Fibroblast of the aortic adventitia (primary cell): ENCODE results near the gene PLAGL1. TPM values are rescaled to one million over a fixed set of nuclear protein-coding genes. Genes with fewer than 3 reads are reported as not detected.
A peak's percentile ranks its signal among the peaks of the same experiment; 100 is the strongest.

ENCODE experiments used
- DNase-seq: peaks from one replicate; pipeline ENCODE4 v3.0.0-alpha.2; 2010; ENCODE audit warnings: low read depth
- H3K4me3 ChIP-seq: 2 replicates; pipeline ENCODE4 v1.5.1; 2011; ENCODE audit warnings: low read depth, mild to moderate bottlenecking, control low read depth, low read length, moderate library complexity
- total RNA-seq: library from RNA; depleted of rRNA; stranded (reverse); fragments of >200 nt; gene quantifications from 2 replicates; pipeline ENCODE4 v1.2.3, GENCODE V29; 2012; ENCODE audit warnings: low replicate concordance
- TF ChIP-seq, protein P1 (sequence below): IDR thresholded peaks from 2 replicates; pipeline ENCODE4 v1.5.1; 2011; ENCODE audit warnings: mild to moderate bottlenecking, low read length, control low read depth, inconsistent platforms; ENCODE audit not compliant: insufficient read depth

PLAGL1 gene
- total RNA-seq, 1 donor, result 35.2 TPM

- TF ChIP-seq, protein P1, sequence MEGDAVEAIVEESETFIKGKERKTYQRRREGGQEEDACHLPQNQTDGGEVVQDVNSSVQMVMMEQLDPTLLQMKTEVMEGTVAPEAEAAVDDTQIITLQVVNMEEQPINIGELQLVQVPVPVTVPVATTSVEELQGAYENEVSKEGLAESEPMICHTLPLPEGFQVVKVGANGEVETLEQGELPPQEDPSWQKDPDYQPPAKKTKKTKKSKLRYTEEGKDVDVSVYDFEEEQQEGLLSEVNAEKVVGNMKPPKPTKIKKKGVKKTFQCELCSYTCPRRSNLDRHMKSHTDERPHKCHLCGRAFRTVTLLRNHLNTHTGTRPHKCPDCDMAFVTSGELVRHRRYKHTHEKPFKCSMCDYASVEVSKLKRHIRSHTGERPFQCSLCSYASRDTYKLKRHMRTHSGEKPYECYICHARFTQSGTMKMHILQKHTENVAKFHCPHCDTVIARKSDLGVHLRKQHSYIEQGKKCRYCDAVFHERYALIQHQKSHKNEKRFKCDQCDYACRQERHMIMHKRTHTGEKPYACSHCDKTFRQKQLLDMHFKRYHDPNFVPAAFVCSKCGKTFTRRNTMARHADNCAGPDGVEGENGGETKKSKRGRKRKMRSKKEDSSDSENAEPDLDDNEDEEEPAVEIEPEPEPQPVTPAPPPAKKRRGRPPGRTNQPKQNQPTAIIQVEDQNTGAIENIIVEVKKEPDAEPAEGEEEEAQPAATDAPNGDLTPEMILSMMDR, result no peak
- peak; percentile 11 for DNase-seq
- peak overlapping the region; percentile 72 for H3K4me3 ChIP-seq
Observed at GRCh38 chr6:144007478-144008119, 460 bp downstream of the PLAGL1 start.

GRCh38 chr6:144006736-144007477 lies 1.2 kb downstream of the PLAGL1 start:
- TF ChIP-seq, protein P1, result no peak
- DNase-seq, result peak; percentile 73
- H3K4me3 ChIP-seq, result peak overlapping the region; percentile 72

DNA sequence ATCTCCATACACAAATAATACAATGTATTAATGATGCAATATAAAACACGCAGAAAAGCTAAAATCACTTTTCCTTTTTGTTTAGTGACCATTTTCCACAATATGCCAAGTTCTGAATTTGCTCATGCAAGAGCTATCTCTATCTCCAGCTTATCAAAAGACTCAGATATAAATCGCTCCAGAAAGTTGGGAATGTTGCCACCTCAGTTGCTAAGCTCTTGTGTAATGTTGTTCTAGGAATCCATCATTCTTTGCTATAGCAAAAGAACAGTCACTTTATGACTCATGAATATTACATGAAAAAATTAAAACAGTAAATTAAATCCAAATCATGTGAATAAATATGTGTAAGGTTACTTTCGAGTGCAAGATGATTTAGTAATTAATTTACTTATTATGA lies 8.7 kb downstream of the PLAGL1 start:
- DNase-seq, result peak; percentile 99
- TF ChIP-seq, protein P1, result no peak
- no peak overlapping the region for H3K4me3 ChIP-seq

DNA sequence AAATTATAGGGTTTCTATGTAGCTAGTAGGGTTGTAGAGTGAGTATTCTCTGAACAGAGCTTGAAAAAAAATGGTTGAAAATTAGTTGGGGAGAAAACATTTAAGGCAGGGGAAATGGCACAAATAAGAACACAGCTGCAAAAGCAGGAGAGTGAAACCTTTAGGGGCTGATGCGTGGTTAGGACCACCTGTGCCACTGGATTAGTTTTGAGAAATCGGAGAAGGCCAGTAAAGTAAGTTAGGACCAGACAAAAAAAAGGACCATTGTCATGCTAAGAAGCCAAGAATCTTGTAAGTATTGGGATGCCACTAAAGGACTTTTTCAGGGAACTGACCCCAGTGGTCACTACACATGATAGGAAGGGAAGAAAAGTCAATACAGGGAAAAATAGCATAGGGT lies 9.4 kb downstream of the PLAGL1 start:
- no peak overlapping the region for H3K4me3 ChIP-seq
- DNase-seq, result no peak
- TF ChIP-seq, protein P1, result no peak

DNA sequence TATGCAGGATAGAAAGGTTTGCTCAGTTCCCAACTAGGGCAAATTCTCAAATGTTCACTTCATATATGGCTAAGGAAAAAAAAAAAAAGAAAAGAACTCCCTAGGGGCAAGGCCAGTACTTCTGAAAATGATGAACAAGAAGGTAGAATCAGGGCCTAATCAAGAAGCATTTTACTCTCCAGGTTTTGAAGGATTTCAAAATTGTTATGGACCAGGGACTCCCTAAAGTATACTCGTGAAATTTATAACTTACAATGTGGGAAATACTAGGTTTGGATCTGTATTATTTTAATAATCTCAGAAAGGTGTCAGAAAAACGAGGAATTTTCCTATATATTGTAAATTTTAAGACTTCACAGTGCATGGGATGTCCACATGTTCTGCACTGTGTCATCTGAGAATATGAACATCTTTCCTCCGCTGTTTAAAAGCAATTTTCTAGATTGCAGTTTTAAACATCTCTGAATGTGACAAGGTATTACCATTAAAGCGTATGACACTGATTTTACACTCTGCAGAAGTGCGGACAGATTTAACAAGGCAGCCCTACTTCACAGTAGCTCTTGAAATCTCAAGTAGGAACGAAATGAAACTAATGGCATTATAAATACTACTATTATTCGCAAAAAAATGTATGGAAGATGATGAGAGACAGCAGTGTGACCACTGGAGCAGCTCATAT lies 14.0 kb downstream of the PLAGL1 start:
- TF ChIP-seq, protein P1, result no peak
- H3K4me3 ChIP-seq, result no peak overlapping the region

GRCh38 chr6:143992285-143992684 lies 15.8 kb downstream of the PLAGL1 start:
- TF ChIP-seq, protein P1, result no peak
- no peak overlapping the region for H3K4me3 ChIP-seq
- no peak for DNase-seq

More for the DNA sequence above, 14.0 kb downstream of the PLAGL1 start:
- no peak for DNase-seq
